ENCODE data around the gene AKR7A2.
"Not testable (repeated sequence)": the region's sequence is repeated elsewhere in the genome, so short reads cannot be mapped to it uniquely, and the experiment has no call there.

AKR7A2 gene

DNA sequence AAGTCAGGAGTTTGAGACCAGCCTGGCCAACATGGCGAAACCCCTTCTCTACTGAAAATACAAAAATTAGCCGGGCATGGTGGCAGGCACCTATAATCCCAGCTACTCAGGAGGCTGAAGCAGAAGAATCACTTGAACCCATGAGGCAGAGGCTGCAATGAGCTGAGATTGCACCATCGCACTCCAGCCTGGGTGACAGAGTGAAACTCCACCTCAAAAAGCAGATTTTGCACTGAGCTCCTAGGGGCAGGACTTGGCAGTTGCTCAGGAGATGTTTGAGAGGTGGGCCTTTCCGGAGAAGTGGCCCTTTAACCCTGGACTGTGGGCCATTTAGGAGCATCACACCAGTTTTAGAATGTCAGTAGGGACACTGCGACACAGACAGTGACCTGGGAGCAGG is 55.6 kb downstream of the AKR7A2 start:
- FAIRE-seq, result not testable (repeated sequence)

DNA sequence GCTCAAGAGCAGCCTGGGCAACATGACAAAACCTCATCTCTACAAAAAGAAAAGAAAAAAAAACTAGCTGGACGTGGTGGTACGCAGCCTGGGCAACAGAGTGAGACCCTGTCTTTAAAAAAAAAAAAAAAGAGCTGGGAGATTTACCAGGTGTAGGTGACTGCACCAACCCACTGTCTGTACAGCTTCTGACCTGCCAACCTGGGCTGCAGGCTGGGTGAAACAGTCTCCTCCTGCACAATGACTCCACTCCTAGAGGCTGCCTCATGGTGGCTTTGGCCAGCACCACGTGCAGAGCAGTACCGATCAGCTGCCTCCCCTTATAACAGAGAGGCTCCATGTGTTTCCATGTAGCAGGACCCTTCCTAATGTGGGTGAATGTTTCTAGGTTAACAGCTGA is 56.7 kb downstream of the AKR7A2 start:
- FAIRE-seq, result no peak

DNA sequence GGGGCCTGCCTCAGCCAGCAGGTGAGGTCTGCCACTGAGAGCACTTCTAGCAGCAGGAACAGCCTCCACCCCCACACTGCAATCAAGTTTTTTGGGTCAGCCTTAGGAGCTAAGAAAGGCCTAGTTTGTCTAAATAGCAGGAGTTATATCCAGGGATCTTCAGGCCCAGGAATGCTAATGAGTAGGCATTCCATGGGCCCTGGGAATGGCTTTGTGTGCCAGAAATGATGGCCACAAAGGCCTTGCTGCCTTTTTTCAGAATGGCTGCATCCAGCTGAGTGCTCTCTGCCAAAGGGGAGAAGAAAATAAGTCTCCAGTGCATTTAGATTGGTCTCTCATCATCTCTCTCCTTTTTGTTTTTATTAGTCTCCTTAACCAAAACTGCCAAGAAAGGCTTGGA is 57.5 kb downstream of the AKR7A2 start:
- FAIRE-seq, result no peak
